NCI-H2029 (cell line): ENCODE results near the gene RUSC2.
"Not testable (repeated sequence)": the region's sequence is repeated elsewhere in the genome, so short reads cannot be mapped to it uniquely, and the experiment has no call there.

ENCODE experiments used
- DNase-seq: peaks from one replicate; lab custom pipeline; 2025; lab: John Stamatoyannopoulos, UW

The RUSC2 gene

GRCh38 chr9:35495984-35496383, 6.1 kb downstream of the RUSC2 start:
- no peak for DNase-seq

- not testable (repeated sequence) for DNase-seq
Observed at GRCh38 chr9:35498245-35498644, 8.3 kb downstream of the RUSC2 start.

DNA sequence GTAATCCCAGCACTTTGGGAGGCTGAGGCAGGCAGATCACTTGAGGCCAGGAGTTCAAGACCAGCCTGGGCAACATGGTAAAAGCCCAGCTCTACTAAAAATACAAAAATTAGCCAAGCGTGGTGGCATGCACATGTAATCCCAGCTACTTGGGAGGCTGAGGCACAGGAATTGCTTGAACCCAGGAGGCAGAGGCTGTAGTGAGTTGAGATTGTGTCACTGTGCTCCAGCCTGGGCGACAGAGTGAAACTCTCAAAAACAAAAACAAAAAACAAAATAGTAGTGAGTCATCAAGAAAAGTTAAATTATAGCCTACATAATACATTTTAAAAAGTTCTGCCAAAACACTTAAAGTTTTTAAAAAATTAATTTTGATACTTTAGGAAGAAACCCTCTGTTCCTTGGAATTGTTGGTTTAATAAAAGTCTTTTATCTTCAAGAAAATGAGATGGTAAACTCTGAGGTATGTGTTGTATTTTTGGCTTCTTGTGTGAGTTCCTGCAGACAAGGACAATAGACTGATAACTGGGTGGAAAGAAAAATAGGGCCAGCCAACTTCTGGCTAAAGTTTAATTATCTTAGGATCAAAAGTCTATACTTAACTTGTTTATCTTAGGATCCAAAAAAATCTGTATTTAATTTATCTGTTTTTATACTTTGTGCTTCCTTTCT, 9.3 kb downstream of the RUSC2 start:
- DNase-seq, result no peak

GRCh38 chr9:35499701-35500030, 9.8 kb downstream of the RUSC2 start:
- DNase-seq, result no peak

DNA sequence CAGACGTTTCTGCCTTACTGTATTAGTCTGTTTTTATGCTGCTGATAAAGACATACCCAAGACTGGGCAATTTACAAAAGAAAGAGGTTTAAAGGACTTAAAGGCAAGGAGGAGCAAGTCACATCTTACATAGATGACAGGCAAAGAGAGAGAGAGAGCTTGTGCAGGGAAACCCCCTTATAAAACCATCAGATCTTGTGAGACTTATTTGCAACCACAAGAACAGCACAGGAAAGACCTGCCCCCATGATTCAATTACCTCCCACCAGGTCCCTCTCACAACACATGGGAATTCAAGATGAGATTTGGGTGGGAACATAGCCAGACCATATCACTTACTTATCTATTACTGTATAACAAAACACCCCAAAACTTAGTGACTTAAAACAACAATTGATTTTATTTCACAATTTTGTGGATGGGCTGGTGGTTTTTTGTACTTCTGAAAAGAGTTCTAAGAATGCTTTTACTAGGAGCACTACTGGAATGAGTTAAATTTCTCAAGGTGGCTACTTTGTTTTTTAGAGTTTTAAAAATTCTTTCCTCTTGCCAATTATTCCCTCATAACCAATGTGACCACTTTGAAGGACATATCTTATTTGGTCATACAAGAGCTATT, 10.3 kb downstream of the RUSC2 start:
- DNase-seq, result no peak

GRCh38 chr9:35501946-35502345, 12.0 kb downstream of the RUSC2 start:
- no peak for DNase-seq

- DNase-seq, result no peak
Observed at GRCh38 chr9:35506359-35506758, 16.4 kb downstream of the RUSC2 start.

GRCh38 chr9:35508069-35508468, 18.2 kb downstream of the RUSC2 start:
- DNase-seq, result no peak

DNA sequence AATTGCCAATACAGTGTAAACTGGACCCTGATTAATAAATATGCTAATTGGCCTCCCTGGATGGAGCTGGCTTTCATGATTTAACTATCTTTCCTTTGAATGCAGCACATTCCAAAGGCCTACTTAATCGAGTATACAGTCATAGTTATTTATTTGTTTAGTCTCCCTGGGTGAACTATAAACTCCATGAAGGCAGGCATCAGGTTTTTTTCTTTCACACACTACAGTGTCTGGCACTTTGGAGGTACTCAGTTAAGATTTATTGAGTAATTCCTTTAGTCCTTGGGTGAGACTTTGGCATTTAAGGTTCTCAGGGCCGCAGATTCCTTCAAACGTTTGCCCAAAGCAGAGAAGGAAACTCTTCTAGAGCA, 20.5 kb downstream of the RUSC2 start:
- no peak for DNase-seq

DNA sequence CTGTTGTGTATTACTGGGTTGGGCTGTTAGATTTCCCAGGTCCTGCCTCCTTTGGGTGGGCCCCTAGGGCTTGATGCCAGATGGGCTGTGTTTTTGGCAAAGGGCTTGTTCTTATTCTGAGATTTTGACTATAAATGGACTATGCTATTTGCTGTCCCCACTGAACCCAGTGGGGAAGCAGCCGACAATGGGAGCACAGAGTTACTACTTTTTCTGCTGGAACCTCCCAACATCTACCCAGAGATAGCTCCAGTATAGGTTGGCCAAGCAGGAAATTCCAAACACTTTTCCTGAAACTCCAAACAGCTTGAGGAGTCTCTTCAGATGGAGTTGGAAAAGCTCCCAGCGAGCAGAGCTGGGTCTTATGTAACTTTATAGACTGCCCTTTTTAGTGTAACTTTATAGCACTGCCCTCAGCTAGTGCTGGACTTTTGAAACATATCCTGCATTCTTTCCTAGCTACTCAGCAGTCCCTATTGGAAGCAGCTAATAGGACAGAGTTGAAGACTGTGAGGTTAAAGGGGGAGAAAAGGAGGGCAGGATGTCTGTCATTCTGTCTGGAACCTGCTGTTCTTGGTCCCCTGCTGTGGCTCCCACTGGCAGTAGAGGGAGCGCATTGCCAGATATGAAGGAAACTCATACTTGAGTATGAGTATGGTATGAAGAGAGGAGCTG, 21.0 kb downstream of the RUSC2 start:
- no peak for DNase-seq

GRCh38 chr9:35511453-35511852, 21.5 kb downstream of the RUSC2 start:
- no peak for DNase-seq

- DNase-seq, result no peak
Observed at GRCh38 chr9:35515766-35516165, 25.9 kb downstream of the RUSC2 start.

DNA sequence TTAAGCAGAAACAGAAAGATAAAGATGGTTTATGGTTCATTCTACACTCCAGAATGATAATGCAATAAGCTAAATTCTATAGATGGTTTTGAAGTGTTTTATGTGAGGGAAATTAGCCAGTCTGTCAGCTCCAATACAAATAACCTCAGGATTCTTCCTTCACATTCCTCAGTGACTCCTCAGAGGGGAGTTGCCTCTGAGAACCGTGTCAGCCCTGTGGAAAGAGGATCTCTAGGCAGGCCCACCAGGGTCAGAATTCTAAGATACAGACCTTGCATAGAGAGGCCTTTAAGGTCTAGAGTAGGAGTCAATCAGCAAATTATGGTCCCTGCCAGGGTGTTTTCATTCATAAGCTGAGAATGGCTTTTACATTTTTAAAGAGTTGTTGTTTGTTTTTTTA, 26.6 kb downstream of the RUSC2 start:
- no peak for DNase-seq

GRCh38 chr9:35517131-35517530, 27.2 kb downstream of the RUSC2 start:
- no peak for DNase-seq

GRCh38 chr9:35517552-35518224, 27.8 kb downstream of the RUSC2 start:
- no peak for DNase-seq

GRCh38 chr9:35518225-35518821, 28.4 kb downstream of the RUSC2 start:
- no peak for DNase-seq

DNA sequence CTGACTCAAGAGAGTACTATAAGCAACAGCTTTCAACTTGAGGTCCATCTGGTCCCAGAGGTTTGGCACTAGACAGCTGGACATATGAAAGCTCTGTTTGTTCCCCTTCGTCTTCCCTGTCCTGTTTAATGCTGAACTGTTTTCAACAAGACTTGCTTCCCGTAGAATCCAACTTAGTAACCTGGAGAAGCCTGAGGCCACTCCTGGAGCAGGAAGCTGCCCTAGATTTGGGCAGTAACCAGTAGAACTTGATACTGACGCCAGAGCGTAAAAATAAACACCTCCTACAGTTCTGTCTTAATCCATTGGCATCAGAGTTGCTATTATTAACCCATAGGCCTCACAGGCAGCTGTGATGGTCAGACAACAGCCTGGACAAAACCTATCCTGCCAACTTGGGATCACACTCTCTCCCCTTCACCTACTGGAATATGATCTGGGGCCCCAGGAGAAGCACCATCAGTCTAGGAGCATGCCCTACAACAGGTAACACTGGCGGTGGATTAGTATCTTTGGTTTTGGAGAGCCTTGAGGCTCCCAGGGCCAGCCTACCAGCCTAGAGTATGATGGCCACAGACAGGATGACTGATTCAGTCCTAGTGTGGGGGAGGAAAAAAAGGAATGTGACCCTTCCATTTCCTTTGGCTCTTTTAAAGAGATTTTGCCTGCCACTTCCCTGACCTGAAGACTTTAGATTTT, 29.2 kb downstream of the RUSC2 start:
- DNase-seq, result no peak

- no peak for DNase-seq
Observed at GRCh38 chr9:35519692-35520363, 29.9 kb downstream of the RUSC2 start.

- DNase-seq, result no peak
Observed at GRCh38 chr9:35520364-35520710, 30.4 kb downstream of the RUSC2 start.

- no peak for DNase-seq
Observed at GRCh38 chr9:35521708-35522107, 31.8 kb downstream of the RUSC2 start.

DNA sequence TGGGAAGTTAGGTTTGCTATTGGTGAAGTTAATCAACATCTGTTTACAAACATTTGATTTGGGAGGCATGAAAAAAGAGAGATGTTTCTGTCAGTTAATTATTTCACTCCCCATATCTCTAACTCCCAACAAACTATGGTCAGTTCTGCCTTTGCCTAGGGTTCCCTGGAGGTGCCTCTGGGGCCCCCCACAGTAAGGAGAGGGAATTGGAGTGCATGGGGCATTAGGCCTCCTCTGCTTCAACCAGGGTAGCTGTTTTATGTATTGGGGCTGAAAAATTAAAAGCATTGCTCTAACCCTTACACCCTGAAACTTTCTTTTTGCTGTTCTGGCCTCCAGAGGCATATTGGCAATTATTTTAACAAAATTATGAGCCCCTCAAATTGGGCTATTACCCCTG, 32.3 kb downstream of the RUSC2 start:
- DNase-seq, result no peak

DNA sequence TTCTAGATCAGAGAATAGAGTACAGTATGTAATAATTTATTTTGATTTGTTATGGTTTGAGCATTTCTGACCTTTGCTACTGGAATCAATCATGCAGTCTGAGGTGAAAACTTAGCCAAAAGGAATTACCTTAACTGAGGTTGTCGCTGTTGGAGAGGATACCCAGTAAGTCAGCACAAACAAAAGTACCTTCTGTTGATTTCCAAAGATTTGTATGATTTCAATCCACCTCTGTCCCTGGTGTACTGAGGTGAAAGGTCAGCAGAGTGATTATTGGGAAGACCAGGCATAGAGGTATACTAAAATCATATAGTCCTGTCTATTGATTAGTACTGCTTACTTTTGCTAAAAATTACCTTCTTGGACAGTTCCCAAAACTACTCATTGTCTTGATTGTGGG, 32.8 kb downstream of the RUSC2 start:
- no peak for DNase-seq
